ENCODE measurements around the gene CA12.
"Not testable (repeated sequence)": the region's sequence is repeated elsewhere in the genome, so short reads cannot be mapped to it uniquely, and the experiment has no call there.

CA12 gene

GRCh38 chr15:63323798-63324563, 57.7 kb downstream of the CA12 start:
- no peak for DNase-seq (ENCODE audit: low read depth)
- H3K4me3 ChIP-seq (ENCODE audit: control insufficient read depth, low read depth, low read length): no peak overlapping the region
- no peak for TF ChIP-seq CTCF (conservative IDR thresholded peaks at IDR 0.05; ENCODE audit: control insufficient read depth, insufficient read depth, low read depth, low read length)

GRCh38 chr15:63322541-63322940, 59.1 kb downstream of the CA12 start:
- DNase-seq (ENCODE audit: low read depth): peak; percentile 45
- TF ChIP-seq CTCF (conservative IDR thresholded peaks at IDR 0.05; ENCODE audit: control insufficient read depth, insufficient read depth, low read depth, low read length): no peak
- H3K4me3 ChIP-seq (ENCODE audit: control insufficient read depth, low read depth, low read length): no peak overlapping the region

GRCh38 chr15:63321462-63321861, 60.2 kb downstream of the CA12 start:
- H3K4me3 ChIP-seq (ENCODE audit: control insufficient read depth, low read depth, low read length): no peak overlapping the region
- no peak for TF ChIP-seq CTCF (conservative IDR thresholded peaks at IDR 0.05; ENCODE audit: control insufficient read depth, insufficient read depth, low read depth, low read length)
- no peak for DNase-seq (ENCODE audit: low read depth)

- DNase-seq (ENCODE audit: low read depth); H3K4me3 ChIP-seq (ENCODE audit: control insufficient read depth, low read depth, low read length): not testable (repeated sequence)
Observed at GRCh38 chr15:63320981-63321380, 60.7 kb downstream of the CA12 start.

- DNase-seq (ENCODE audit: low read depth); H3K4me3 ChIP-seq (ENCODE audit: control insufficient read depth, low read depth, low read length): not testable (repeated sequence)
Observed at GRCh38 chr15:63320446-63320845, 61.2 kb downstream of the CA12 start.

- TF ChIP-seq CTCF (conservative IDR thresholded peaks at IDR 0.05; ENCODE audit: control insufficient read depth, insufficient read depth, low read depth, low read length): no peak
- DNase-seq (ENCODE audit: low read depth): no peak
- H3K4me3 ChIP-seq (ENCODE audit: control insufficient read depth, low read depth, low read length): no peak overlapping the region
Observed at GRCh38 chr15:63319065-63319464, 62.6 kb downstream of the CA12 start.

GRCh38 chr15:63318344-63318743, 63.3 kb downstream of the CA12 start:
- no peak for DNase-seq (ENCODE audit: low read depth)
- no peak for TF ChIP-seq CTCF (conservative IDR thresholded peaks at IDR 0.05; ENCODE audit: control insufficient read depth, insufficient read depth, low read depth, low read length)
- H3K4me3 ChIP-seq (ENCODE audit: control insufficient read depth, low read depth, low read length): no peak overlapping the region

GRCh38 chr15:63314409-63314808, 67.2 kb downstream of the CA12 start:
- H3K4me3 ChIP-seq (ENCODE audit: control insufficient read depth, low read depth, low read length): no peak overlapping the region
- no peak for DNase-seq (ENCODE audit: low read depth)
- TF ChIP-seq CTCF (conservative IDR thresholded peaks at IDR 0.05; ENCODE audit: control insufficient read depth, insufficient read depth, low read depth, low read length): no peak
